GM18499 (cell line): ENCODE data around the gene IRF7.

ENCODE experiments used
- ATAC-seq: cut with Tn5 transposase; IDR thresholded peaks from one replicate; pipeline ENCODE4 v1.9.1; 2021; ENCODE audit warnings: moderate number of reproducible peaks; ENCODE audit not compliant: insufficient read depth, unreplicated experiment

IRF7 gene

DNA sequence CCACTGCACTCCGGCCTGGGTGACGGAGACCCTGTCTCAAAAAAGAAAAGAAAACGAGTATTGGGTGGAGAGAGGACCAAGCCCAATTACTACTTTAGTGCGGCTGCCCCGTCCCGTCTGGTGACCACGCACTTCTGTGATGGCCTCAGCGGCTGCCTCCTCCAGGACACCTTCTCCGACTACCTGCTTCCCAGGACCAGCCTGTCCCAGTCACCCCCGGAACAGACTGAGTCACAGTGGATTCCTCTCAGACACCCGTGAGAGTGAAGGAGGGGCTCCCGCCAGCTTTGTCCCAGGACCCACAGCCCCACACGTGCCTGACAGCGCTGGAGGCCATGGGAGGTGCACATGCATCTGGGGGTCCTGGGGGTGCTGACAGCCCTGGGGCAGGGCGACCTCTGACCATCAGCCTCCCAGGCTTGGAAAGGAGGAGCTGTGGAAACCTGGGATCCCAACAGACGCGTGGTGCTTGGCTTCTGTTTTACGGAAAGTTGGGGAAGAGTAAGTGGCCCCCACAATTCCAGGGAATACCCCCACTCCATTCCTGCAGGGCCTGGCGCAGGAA is 26.1 kb upstream of the IRF7 start:
- ATAC-seq: no peak

DNA sequence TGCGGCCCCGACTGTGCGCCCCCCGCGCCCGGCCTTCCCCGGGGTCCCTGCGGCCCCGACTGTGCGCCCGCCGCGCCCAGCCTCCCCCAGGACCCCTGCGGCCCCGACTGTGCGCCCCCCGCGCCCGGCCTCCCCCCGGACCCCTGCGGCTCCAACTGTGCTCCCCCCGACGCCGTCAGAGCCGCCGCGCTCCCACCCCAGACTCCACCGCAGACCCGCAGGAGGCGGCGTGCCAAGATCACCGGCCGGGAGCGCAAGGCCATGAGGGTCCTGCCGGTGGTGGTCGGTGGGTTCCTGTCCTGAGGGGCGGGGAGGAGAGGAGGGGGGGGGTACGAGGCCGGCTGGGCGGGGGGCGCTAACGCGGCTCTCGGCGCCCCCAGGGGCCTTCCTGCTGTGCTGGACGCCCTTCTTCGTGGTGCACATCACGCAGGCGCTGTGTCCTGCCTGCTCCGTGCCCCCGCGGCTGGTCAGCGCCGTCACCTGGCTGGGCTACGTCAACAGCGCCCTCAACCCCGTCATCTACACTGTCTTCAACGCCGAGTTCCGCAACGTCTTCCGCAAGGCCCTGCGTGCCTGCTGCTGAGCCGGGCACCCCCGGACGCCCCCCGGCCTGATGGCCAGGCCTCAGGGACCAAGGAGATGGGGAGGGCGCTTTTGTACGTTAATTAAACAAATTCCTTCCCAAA is 24.4 kb upstream of the IRF7 start:
- ATAC-seq: no peak

DNA sequence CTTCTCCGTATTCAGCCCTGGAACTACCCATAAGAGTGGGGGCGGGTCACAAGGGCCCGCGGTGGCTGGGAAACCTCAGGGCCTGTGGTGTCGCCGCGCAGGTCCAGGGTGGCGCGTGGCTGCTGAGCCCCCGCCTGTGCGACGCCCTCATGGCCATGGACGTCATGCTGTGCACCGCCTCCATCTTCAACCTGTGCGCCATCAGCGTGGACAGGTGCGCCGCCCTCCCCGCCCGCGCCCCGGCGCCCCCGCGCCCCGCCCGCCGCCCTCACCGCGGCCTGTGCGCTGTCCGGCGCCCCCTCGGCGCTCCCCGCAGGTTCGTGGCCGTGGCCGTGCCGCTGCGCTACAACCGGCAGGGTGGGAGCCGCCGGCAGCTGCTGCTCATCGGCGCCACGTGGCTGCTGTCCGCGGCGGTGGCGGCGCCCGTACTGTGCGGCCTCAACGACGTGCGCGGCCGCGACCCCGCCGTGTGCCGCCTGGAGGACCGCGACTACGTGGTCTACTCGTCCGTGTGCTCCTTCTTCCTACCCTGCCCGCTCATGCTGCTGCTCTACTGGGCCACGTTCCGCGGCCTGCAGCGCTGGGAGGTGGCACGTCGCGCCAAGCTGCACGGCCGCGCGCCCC is 23.7 kb upstream of the IRF7 start:
- no peak for ATAC-seq

DNA sequence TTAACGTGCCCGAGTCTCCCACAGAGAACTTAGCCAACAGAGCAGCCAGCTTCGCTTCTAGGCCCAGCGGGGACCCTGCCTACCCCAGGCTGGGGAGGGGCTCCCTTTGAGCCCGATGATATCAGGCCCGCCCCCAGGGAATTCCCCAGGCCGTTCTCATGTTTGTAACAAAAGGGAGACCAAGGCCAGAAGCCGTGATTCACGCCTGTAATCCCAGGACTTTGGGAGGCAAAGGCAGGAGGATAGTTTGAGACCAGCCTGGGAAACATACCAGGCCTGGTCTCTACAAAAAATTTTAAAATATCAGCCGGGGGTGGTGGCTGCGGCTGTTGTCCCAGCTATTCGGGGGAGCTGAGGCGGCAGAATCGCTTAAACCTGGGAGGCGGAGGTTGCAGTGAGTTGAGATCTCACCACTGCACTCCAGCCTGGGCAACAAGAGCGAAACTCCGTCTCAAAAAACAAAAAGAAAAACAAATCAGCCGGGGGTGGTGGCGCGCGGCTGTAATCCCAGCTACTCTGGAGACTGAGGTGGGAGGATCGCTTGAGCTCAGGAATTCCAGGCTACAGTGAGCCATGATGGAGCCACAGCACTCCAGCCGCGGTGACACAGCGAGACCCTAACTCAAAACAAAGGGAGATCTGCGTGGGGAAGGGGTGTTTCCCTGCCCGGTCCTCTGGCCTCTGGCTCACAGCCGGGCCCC is 23.0 kb upstream of the IRF7 start:
- no peak for ATAC-seq

DNA sequence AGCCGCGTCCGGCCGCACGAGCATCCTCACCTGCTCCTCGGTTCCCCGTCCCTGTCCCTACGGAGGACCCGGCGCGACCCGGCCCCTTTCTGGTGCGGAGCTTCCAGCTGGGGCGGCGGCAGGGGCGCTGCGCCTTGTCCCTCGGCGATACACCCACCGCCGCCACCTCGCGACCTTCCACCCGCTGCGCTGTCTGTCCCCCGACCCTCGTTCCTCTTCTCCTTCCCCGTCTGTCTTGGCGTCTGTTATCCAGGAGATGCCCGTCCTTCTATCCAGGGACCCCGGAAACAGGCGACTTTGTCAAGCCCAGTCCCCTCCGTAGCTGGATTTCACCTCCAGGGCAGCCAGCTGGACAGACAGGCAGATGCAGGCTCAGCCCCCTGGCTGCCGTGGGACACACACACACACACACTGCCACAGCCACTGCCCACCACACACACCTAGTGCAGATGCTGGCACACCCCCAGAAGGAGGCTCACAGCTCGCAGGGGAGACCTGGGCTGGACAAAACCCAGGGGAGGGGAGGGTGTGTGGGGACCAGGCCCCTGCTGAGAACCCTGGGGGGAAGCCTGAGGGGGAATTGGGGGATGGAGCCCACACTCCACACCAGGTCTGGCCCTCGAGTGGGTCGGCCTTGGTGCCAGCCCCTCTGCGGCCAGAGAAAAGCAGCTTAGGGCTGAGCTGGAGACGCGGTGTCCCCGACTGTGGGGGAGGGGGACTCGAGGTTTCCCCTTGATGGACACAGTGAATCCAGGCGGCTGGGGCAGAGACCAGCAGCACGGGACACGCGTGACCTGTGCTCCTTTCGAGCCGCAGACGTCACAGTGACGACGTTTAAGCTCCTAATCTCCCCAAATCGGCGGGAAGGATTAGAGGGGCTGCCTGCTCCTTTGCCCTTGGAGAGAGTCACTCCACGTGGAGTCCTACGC is 22.1 kb upstream of the IRF7 start:
- ATAC-seq: no peak

DNA sequence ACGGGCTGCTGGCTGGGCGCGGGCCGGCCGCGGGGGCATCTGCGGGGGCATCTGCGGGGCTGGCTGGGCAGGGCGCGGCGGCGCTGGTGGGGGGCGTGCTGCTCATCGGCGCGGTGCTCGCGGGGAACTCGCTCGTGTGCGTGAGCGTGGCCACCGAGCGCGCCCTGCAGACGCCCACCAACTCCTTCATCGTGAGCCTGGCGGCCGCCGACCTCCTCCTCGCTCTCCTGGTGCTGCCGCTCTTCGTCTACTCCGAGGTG is 21.5 kb upstream of the IRF7 start:
- no peak for ATAC-seq

DNA sequence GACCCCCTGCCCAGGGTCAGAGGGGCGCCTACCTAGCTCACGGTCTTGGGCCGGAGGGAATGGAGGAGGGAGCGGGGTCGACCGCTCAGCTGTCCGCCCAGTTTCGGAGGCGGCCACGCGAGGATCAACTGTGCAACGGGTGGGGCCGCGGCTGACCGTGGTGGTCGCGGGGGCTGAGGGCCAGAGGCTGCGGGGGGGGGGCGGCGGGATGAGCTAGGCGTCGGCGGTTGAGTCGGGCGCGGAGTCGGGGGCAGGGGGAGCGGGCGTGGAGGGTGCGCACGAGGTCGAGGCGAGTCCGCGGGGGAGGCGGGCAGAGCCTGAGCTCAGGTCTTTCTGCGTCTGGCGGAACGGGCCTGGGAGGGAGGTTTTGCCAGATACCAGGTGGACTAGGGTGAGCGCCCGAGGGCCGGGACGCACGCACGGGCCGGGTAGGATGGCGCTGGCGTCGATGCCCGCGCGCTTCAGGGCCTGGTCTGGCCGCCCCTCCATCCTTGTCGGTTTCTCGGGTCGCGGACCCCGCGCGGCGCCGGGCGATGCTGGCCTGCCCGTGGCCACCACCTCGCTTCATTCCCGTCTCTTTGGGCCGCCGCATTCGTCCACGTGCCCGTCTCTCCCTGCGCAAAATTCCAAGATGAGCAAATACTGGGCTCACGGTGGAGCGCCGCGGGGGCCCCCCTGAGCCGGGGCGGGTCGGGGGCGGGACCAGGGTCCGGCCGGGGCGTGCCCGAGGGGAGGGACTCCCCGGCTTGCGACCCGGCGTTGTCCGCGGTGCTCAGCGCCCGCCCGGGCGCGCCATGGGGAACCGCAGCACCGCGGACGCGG is 21.0 kb upstream of the IRF7 start, which contains the start of gene DRD4:
Gene DRD4, plus strand, starts transcription at position 759 of the 822 bp plus-strand sequence. Its CDS starts 36 bp downstream, at position 795.
- ATAC-seq: no peak

DNA sequence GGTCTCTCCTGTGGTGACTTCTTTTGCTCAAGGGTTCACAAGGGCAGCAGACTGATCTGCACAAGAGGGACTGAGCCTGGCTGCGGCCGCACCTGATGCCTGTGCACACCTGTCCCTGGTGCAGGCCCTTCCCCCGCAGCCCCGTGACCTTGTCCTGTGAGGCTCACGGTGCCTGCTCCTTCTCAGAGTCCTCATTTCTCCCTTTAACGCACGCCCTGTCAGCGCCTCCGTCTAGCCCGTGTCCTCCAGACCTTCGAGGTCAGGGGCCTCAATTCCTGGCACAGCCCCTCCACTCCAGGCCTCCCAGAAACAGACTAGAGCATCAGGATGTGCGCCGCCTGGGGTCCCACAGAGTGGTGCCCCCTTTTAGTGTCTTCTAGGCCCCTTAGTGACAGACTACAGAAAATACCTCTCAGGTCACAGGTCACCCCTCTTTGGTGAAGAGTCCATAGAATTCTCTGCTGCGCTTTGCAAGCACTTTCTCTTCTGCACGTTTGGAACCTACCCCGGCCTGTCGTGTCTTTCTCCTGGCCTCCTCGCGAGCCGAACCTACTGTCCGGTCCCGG is 20.3 kb upstream of the IRF7 start:
- ATAC-seq: no peak

DNA sequence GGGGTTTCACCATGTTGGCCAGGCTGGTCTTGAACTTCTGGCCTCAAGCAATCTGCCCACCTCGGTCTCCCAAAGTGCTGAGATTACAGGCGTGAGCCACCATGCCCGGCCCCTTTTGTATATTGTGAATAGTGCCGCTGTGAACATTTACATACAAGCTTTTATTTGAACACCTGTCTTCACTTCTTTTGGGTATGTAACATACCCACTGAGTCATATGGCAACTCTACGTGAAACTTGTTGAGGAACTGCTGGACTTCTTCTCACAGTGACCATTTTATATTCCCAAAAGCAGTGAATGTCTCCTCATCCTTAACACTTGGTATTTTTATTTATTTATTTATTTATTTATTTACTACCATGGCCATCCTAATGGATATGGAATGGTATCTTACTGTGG is 15.1 kb upstream of the IRF7 start:
- no peak for ATAC-seq

DNA sequence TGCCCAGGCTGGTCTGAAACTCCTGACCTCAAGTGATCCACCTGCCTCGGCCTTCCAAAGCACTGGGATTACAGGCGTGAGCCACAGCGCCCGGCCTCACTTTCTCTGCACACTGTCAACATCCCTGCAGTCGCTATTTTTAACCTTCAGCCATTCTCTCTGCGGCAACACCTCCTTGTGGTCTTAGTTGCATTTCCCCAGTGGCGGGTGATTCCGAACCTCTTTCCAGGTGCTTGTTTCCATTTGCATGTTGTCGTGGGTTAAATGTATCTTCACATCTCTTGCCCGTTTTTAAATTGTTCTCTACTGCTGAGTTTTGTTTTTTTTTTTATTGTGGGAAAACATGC is 13.5 kb upstream of the IRF7 start:
- no peak for ATAC-seq

DNA sequence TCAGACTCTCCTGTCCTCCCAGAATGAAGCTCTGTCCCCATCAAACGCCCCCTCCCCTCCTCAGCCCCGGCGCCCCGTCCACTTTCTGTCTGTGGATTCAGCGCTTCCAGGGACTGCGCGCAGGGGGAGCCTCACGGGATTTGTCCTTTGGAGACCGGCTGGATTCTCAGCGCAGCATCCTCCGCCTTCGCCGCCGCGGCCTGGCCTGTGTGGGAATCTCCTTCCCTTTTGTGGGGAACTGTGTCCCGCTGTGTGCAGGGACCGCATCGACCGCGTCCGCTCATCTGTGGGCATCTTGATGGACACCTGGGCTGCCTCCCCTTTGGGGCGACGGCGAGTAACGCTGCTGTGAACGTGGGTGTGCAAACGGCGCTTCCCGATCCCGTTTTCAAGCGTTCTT is 12.3 kb upstream of the IRF7 start:
- no peak for ATAC-seq

DNA sequence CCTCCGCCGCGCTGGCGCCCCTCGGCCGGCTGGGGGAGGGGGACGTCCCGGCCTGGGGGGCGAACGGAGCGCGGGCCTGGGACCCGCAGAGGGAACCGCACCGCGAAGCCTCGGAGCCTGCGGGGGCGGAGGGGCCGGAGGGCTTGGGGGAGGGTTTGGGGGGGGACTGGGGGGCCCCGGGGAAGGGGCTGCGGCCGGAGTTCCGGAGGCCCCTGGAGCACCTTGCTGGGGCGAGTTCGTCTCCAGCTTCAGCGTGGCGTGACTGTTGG is 11.5 kb upstream of the IRF7 start:
- ATAC-seq: no peak

DNA sequence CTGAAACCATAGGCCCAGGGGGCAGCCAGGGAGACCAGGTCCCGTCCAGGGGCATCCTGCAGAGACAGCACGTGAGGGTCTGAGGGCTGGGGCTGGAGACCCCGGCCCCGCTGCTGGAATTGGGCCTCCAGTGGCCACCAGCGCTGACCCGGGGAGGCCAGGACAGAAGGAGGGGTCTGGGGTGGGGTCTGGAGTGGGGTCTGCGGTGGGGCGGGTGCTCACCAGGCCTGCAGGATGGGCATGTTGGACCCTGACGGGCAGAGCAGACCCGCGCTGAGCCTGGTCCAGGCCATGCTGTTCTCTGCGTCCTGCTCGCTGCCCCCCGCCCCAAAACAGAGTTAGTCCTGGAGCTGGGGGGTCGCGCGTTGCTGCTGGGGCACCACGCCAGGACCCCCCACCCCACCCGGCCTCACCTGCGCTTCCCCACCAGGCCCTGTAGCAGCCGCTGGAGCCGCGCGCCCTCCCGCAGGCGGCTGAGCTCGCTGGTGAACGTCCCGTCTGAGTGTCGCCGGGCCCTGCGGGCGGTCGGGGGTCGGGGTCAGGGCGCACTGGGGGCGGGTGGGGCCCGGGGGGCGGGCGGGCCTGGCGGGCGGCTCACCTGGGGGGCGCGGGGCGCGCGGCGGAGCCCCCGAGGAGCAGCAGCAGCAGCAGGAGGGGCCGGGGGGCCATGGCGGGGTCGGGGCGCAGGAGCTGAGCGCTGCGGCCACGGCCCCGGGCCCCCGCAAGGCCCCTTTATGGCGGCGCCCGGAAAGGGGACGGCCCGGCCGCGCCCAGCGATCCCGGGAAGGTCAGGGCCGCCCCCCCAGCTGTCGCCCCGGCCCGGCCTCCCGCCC is 10.9 kb upstream of the IRF7 start, which contains the start of gene SCT:
Gene SCT, minus strand, starts transcription at position 707 of the 833 bp plus-strand sequence. Its CDS starts 38 bp downstream, at position 669.
- no peak for ATAC-seq

DNA sequence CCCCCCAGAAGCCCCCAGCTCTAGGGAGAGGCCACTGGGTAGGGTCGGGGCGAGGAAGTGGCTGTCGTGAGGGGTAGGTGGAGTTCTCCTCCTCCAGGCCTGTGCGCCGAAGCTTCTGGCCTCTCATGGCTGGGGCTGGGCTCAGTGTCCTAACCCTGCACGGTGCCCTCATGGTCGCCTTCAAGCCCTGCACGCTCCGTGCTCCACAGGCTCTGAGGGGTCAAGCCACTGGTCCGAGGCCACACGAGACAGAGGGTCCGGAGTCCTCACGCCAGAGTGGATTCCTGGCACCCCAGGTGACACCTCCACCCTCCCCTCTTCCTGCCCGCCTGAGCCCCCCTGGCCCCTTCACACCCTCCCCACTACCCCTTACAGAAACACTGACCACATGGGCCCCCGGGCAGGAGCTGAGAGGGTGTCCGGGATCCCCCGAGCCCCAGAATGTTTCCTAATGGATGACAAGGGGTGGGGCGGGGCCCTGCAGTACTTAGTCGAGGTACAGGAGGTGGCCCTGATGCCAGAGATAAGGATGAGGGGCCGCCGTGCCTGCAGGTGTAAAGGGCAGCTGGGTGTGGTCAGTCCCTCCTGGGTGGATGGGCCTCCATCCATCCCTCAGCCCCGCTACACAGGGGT is 10.0 kb upstream of the IRF7 start:
- ATAC-seq: no peak

DNA sequence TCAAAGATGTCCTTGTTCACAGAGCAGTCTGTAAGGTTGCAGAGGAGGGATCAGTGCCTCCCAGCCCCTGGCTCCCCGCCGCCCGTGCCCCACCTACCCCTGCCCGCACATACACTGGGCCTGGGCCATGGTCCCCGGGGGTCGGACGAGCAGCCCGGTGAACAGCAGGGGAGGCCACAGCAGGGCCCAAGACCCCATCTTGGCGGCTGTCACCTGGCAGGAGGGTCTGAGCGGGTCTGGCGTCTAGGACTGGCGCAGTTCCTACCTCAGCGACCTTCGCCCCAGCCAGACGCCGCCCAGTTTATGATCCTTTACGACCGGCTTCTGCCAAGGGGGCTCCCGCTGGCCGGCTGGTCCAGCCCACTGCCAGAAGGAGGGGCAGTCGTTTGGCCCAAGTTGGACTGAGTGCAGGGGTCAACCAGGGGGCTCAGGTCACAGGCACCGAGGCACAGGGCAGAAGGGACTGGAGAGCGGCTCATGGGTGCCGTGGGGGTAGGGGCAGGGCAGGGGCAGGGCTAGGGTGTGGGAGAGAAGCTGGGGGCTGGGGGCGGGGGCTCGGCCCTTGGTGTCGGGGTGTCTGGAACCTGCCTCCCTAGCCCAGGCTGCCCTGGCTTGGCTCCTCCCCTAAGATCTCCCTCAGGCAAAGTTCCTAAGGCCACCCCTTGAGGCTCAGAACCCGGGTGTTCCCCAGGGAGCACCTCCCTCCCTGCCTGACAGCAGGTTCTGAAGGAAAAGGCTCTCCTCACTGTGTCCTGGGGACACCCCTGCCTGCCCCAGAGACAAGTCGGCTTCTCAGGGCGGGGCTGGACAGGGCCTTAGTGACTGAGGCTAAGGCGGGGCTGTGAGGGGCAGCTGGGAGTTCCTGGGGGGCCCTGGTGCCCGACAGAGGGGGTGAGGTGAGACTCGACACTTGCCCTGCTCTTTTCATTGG is 9.2 kb upstream of the IRF7 start, which contains the start of gene CDHR5:
Gene CDHR5, minus strand, starts transcription at position 251 of the 931 bp plus-strand sequence. Its CDS starts 53 bp downstream, at position 198.
- no peak for ATAC-seq

DNA sequence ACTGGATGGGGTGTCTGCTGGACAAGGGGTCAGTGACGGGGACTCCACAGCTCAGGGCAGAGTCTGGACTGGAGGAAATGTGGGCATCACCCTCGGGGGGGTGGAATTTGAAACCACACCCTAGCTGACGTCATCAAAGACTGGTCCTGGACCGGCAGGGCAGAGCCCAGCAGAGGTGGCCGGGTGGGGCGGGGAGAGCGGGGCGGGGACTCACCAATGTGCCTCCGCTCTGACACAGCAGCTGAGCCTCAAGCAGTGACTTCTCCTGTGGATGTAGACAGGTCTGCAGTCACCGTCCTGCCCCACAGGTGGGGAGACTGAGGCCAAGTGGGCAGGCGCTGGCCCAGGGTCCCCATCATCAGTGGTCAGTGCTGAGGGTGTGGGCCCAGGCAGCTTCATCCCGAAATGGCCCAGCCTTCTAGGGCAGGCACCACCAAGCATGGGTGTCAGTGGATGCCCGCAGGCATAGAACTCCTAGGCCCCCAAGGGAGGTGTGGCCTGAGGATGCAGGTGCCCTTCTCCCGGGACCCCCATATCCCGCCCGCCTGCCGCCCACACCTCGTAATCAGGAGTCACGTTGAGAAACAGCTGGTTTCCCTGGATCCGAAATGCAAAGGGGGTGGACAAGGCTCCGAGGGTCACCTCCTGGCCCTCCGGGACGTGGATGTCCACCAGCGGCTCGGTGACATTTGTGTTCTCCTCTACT is 8.4 kb upstream of the IRF7 start:
- ATAC-seq: no peak
